MM.1S (cell line): ENCODE measurements around the gene TTC7B.

Source experiments
- CTCF ChIP-seq: fragments of 300-600 bp; sonication (generic); IDR thresholded peaks from 2 replicates; pipeline ENCODE4 v1.5.1; 2016; ENCODE audit warnings: antibody characterized with exemption, low read length, mixed read lengths
- EZH2 ChIP-seq: fragments of 300-600 bp; sonication (generic); optimal IDR thresholded peaks from 2 replicates; pipeline ENCODE3; 2017; ENCODE audit warnings: low read depth, mild to moderate bottlenecking, antibody characterized with exemption, low read length, mixed read lengths

DNA sequence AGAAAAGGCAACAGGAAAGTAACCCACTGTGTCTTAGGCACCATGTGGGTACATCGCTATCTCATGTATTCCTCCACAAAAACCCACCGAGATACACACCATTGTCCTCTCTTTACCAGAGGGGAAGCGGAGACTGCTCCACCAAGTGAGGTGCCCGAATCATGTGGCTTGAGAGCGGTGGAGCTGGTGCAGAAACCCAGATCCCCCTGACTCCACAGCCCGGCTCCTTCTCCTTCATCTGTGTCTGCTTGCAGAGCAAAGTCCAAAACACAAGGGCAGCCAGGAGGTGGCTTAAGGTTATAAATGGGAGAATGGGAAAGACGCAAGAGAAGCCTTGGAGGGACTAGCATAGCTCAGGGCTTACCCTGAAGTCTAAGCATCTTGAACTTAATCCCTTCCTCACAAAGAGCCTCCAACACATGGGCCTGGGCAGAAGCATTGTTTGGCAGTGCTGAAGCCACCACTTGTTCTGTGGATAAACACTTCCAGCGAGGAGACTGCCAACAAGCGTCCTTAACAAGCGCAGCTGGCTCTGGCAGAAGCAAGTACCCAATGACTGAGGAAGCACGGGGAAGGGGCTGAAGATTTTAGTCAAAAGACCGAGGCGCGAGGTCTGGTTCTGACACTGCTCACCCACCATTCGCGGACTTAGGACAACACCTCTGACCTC is 83.0 kb downstream of the TTC7B start:
- TF ChIP-seq CTCF (no peak), EZH2 (no peak)
